HepG2 (cell line): ENCODE measurements around the gene RPL38. TPM values are rescaled to one million over a fixed set of nuclear protein-coding genes. Genes with fewer than 3 reads are reported as not detected.
"Not testable (repeated sequence)": the region's sequence is repeated elsewhere in the genome, so short reads cannot be mapped to it uniquely, and the experiment has no call there.

Source experiments
- ATAC-seq: fragments of 200-7000 bp; cut with Tn5 transposase; 3 replicates; pipeline ENCODE4 v1.9.1; 2020; ENCODE audit warnings: mild to moderate bottlenecking, moderate library complexity
- BruUV-seq: library from RNA; stranded (reverse); fragments of 400-500 nt; replicated peaks from 2 replicates; lab custom pipeline; 2021; lab: Mats Ljungman, UMichigan
- CTCF ChIA-PET: fragments of 300-600 bp; formaldehyde crosslinking; extraction: SDS; loops from one replicate; lab custom pipeline; 2021; ENCODE audit warnings: low total read pairs, inconsistent platforms, low intra/inter-chr PET ratio; lab: Yijun Ruan, JAX
- POLR2A ChIA-PET: fragments of 350-600 bp; sonication (Branson Sonifier 250); formaldehyde crosslinking; loops from one replicate; lab custom pipeline; 2020; ENCODE audit warnings: antibody characterized with exemption, inconsistent platforms; lab: Yijun Ruan, JAX
- DNase-seq: peaks from one replicate; pipeline ENCODE4 v3.0.0-alpha.2; 2015; ENCODE audit warnings: low spot score
- FAIRE-seq: peaks from 3 replicates; lab custom pipeline; 2011; peaks lifted over from hg19 to GRCh38; lab: Jason Lieb, UNC
- H2AFZ ChIP-seq: one replicate; pipeline ENCODE4 v1.6.1; 2011; ENCODE audit warnings: low read length, inconsistent platforms
- H3K27ac ChIP-seq: fragments of 300-600 bp; 3 replicates; pipeline ENCODE4 v1.8.0; 2011; ENCODE audit warnings: mixed run types, mild to moderate bottlenecking, mixed read lengths, low read length, inconsistent platforms; ENCODE audit not compliant: insufficient read depth; ENCODE audit errors: extremely low read length
- H3K27me3 ChIP-seq, 2 experiments: fragments of 200-600 bp in 1 of 2; 2 replicates in 1 of 2; 3 replicates in 1 of 2; pipeline versions ENCODE4 v1.6.0 to v1.8.0; 2011; ENCODE audit warnings: low read length in 2 of 2, mild to moderate bottlenecking in 2 of 2, moderate library complexity in 2 of 2, inconsistent platforms in 1 of 2; ENCODE audit not compliant: insufficient read depth in 2 of 2, control insufficient read depth in 1 of 2
- H3K36me3 ChIP-seq, 2 experiments: fragments of 200-600 bp in 1 of 2; replicated peaks in 1 of 2; 2 replicates in 1 of 2; 3 replicates in 1 of 2; pipeline versions ENCODE4 v1.5.1 to v1.8.0; 2011; ENCODE audit warnings: low read length in 2 of 2, inconsistent platforms in 1 of 2; ENCODE audit not compliant: insufficient read depth in 2 of 2, control insufficient read depth in 1 of 2
- H3K4me1 ChIP-seq: 2 replicates; pipeline ENCODE4 v1.5.1; 2012; ENCODE audit warnings: low read length, inconsistent platforms; ENCODE audit not compliant: insufficient read depth
- H3K4me2 ChIP-seq: 2 replicates; pipeline ENCODE4 v1.6.0; 2011; ENCODE audit warnings: low read depth, low read length, inconsistent platforms
- H3K4me3 ChIP-seq, 3 experiments: fragments of 200-600 bp in 1 of 3; sonication (generic), shearing (Covaris generic) in 1 of 3; replicated peaks in 1 of 3; 2 replicates each; pipeline ENCODE4 v1.5.1; 2011 to 2016; ENCODE audit warnings: low read length in 3 of 3, inconsistent platforms in 2 of 3, low read depth in 2 of 3, mild to moderate bottlenecking in 2 of 3, control low read depth in 1 of 3, mixed read lengths in 1 of 3; ENCODE audit not compliant: insufficient read depth in 1 of 3
- H3K79me2 ChIP-seq: one replicate; pipeline ENCODE4 v1.6.1; 2011; ENCODE audit warnings: low read length, inconsistent platforms; ENCODE audit not compliant: insufficient read depth
- H3K9ac ChIP-seq: 2 replicates; pipeline ENCODE4 v1.6.0; 2011; ENCODE audit warnings: mild to moderate bottlenecking, low read depth, low read length, inconsistent platforms; ENCODE audit not compliant: insufficient read depth
- H3K9me3 ChIP-seq: 2 replicates; pipeline ENCODE4 v1.5.1; 2012; ENCODE audit warnings: mild to moderate bottlenecking, low read length
- H4K20me1 ChIP-seq: 2 replicates; pipeline ENCODE4 v1.6.0; 2011; ENCODE audit warnings: inconsistent platforms, mild to moderate bottlenecking, low read length, moderate library complexity; ENCODE audit not compliant: insufficient read depth
- CBFB ChIP-seq: sonication (generic); formaldehyde crosslinking; IDR thresholded peaks from 2 replicates; pipeline ENCODE4 v1.4.0; 2020; ENCODE audit warnings: missing genetic modification reagents
- GLMP ChIP-seq: sonication (generic); formaldehyde crosslinking; IDR thresholded peaks from 2 replicates; pipeline ENCODE4 v1.9.0; 2021; ENCODE audit warnings: missing genetic modification reagents, mild to moderate bottlenecking, borderline replicate concordance
- GMEB2 ChIP-seq: IDR thresholded peaks from 2 replicates; pipeline ENCODE4 v1.6.1; 2016; ENCODE audit warnings: missing biosample characterization, missing genetic modification reagents, low read depth
- NFKB2 ChIP-seq: sonication (generic); formaldehyde crosslinking; IDR thresholded peaks from 2 replicates; pipeline ENCODE4 v1.4.0; 2020; ENCODE audit warnings: missing genetic modification reagents, borderline replicate concordance
- ZIK1 ChIP-seq: sonication (generic); formaldehyde crosslinking; IDR thresholded peaks from 2 replicates; pipeline ENCODE4 v1.5.0; 2020; ENCODE audit warnings: mild to moderate bottlenecking, low read depth, missing genetic modification reagents, borderline replicate concordance
- ZMAT5 ChIP-seq: sonication (generic); formaldehyde crosslinking; IDR thresholded peaks from 2 replicates; pipeline ENCODE4 v1.5.0; 2020; ENCODE audit warnings: mild to moderate bottlenecking, low read depth, missing genetic modification reagents, borderline replicate concordance
- ZMYM2 ChIP-seq: sonication (generic); formaldehyde crosslinking; IDR thresholded peaks from 2 replicates; pipeline ENCODE4 v1.8.0; 2022; ENCODE audit warnings: mild to moderate bottlenecking, missing genetic modification reagents
- ZNF205 ChIP-seq: IDR thresholded peaks from 2 replicates; pipeline ENCODE4 v1.6.1; 2018; ENCODE audit warnings: missing biosample characterization, missing genetic modification reagents
- ZNF329 ChIP-seq: sonication (generic); formaldehyde crosslinking; IDR thresholded peaks from 2 replicates; pipeline ENCODE4 v1.9.0; 2021; ENCODE audit warnings: low read depth, mild to moderate bottlenecking, missing genetic modification reagents
- ZNF703 ChIP-seq: sonication (generic); formaldehyde crosslinking; IDR thresholded peaks from 2 replicates; pipeline ENCODE4 v1.5.1; 2020; ENCODE audit warnings: missing genetic modification reagents, mild to moderate bottlenecking, moderate library complexity, borderline replicate concordance
- ZNF788 ChIP-seq: sonication (generic); formaldehyde crosslinking; IDR thresholded peaks from 2 replicates; pipeline ENCODE4 v1.5.0; 2020; ENCODE audit warnings: mild to moderate bottlenecking, missing genetic modification reagents, borderline replicate concordance
- WGBS: methylation state at CpG from one replicate; pipeline ENCODE4 v1.1.6; 2017; ENCODE audit warnings: low lambda C conversion rate; 5-methylcytosine and 5-hydroxymethylcytosine counted together
- in situ Hi-C: cut with HindIII; loops from 2 replicates; pipeline ENCODE4 v1.10.0; 2017; ENCODE audit warnings: low pct_unique_long_range_greater_than_20kb; ENCODE audit not compliant: extremely low pct_ligation_motif_present
- intact Hi-C: fragments of 100-400 bp; cut with micrococcal nuclease; formaldehyde crosslinking; loops from one replicate; pipeline ENCODE4 v1.10.0; 2022; ENCODE audit not compliant: unreplicated experiment
- polyA plus RNA-seq, 8 experiments: library from polyadenylated mRNA; depleted of rRNA in 3 of 8; stranded (reverse) in 7 of 8; unstranded in 1 of 8; fragments of >200 nt; fragmentation: Illumina TruSeq in 4 of 8; extraction: Trizol in 4 of 8; gene quantifications; 2 replicates each; pipeline versions ENCODE4 v1.2.1 to v1.2.3, GENCODE V29; 2011 to 2016; ENCODE audit warnings: low read depth in 4 of 8, missing spikeins in 1 of 8, mixed read lengths in 1 of 8; ENCODE audit not compliant: insufficient read depth in 1 of 8
- total RNA-seq, 5 experiments: library from RNA; depleted of rRNA; stranded (reverse); fragments of >200 nt; fragmentation: Illumina TruSeq; extraction: Trizol; gene quantifications; 2 replicates each; pipeline ENCODE4 v1.2.3, GENCODE V29; 2016; ENCODE audit warnings: low read depth in 1 of 5
- TF ChIP-seq, protein P1 (sequence below): IDR thresholded peaks from 2 replicates; pipeline ENCODE4 v1.6.1; 2012; ENCODE audit warnings: low read depth, low read length, improper control_type of control experiment
- TF ChIP-seq, protein P2 (sequence below): sonication (generic); formaldehyde crosslinking; IDR thresholded peaks from 2 replicates; pipeline ENCODE4 v1.4.0; 2020; ENCODE audit warnings: missing genetic modification reagents, low read depth, mild to moderate bottlenecking, borderline replicate concordance
- TF ChIP-seq, protein P3 (sequence below): sonication (generic); formaldehyde crosslinking; IDR thresholded peaks from 2 replicates; pipeline ENCODE4 v1.8.1; 2023; ENCODE audit warnings: mild to moderate bottlenecking, missing genetic modification reagents

RPL38 gene
- total and polyA plus RNA-seq, 2 of the 13 experiments (the other 11 are each of a cell fraction or from before 2014, with no cell fraction given): 2,370 to 2,372 TPM

- TF ChIP-seq ZNF703 (CRISPR knock-in tag) (no peak), ZMAT5 (CRISPR knock-in tag) (no peak), ZNF329 (CRISPR knock-in tag) (no peak), GLMP (CRISPR knock-in tag) (no peak), CBFB (CRISPR knock-in tag) (no peak), ZNF205 (no peak), ZNF788 (CRISPR knock-in tag) (no peak), GMEB2 (CRISPR knock-in tag) (no peak), NFKB2 (CRISPR knock-in tag) (no peak), ZIK1 (CRISPR knock-in tag) (no peak), ZMYM2 (CRISPR knock-in tag) (no peak)
- TF ChIP-seq, protein P1, sequence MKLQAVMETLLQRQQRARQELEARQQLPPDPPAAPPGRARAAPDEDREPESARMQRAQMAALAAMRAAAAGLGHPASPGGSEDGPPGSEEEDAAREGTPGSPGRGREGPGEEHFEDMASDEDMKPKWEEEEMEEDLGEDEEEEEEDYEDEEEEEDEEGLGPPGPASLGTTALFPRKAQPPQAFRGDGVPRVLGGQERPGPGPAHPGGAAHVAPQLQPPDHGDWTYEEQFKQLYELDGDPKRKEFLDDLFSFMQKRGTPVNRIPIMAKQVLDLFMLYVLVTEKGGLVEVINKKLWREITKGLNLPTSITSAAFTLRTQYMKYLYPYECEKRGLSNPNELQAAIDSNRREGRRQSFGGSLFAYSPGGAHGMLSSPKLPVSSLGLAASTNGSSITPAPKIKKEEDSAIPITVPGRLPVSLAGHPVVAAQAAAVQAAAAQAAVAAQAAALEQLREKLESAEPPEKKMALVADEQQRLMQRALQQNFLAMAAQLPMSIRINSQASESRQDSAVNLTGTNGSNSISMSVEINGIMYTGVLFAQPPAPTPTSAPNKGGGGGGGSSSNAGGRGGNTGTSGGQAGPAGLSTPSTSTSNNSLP: no peak
- TF ChIP-seq, protein P2, sequence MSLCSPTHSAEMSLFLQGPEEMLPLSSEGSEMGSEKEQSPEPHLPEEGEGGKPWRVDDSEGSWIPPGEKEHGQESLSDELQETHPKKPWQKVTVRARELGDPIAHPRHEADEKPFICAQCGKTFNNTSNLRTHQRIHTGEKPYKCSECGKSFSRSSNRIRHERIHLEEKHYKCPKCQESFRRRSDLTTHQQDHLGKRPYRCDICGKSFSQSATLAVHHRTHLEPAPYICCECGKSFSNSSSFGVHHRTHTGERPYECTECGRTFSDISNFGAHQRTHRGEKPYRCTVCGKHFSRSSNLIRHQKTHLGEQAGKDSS (CRISPR knock-in tag): no peak
- TF ChIP-seq, protein P3, sequence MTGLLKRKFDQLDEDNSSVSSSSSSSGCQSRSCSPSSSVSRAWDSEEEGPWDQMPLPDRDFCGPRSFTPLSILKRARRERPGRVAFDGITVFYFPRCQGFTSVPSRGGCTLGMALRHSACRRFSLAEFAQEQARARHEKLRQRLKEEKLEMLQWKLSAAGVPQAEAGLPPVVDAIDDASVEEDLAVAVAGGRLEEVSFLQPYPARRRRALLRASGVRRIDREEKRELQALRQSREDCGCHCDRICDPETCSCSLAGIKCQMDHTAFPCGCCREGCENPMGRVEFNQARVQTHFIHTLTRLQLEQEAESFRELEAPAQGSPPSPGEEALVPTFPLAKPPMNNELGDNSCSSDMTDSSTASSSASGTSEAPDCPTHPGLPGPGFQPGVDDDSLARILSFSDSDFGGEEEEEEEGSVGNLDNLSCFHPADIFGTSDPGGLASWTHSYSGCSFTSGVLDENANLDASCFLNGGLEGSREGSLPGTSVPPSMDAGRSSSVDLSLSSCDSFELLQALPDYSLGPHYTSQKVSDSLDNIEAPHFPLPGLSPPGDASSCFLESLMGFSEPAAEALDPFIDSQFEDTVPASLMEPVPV (CRISPR knock-in tag): no peak
- TF ChIP-seq, all 625 proteins: peak for 0
Measured at GRCh38 chr17:74187761-74188160, 15.7 kb upstream of the RPL38 start (continued).

DNA sequence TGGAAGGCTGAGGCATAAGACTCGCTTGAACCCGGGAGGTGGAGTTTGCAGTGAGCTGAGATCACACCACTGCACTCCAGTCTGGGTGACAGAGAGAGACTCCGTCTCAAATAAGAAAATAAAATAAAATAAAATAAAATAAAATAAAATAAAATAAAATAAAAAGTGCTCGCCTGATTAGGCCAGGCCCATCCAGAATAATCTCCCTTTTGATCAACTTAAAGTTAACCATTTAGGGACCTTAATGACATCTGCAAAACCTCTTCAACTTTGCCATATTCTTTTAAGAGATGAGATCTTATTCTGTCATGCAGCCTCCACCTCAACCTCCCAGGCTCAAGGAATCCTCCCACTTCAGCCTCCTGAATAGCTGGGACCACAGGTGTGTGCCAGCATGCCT is 14.8 kb upstream of the RPL38 start:
- H2AFZ ChIP-seq, BruUV-seq, H3K4me2 ChIP-seq, H3K4me3 ChIP-seq, H3K36me3 ChIP-seq, H4K20me1 ChIP-seq, H3K9ac ChIP-seq, H3K79me2 ChIP-seq, CTCF ChIA-PET, DNase-seq, H3K27ac ChIP-seq, FAIRE-seq, POLR2A ChIA-PET, H3K9me3 ChIP-seq, ATAC-seq, intact Hi-C loops: not testable (repeated sequence)
- Histone ChIP-seq H3K4me1 (peaks cover 13% of the 10 kb centered on the region), H3K27me3 (peaks cover 0 to 19% of the 10 kb centered on the region in 2 experiments; a peak in 3 of 5 replicates)
- in situ Hi-C loops: loop anchor here (10.0 kb wide), 1 partner anchor 754 kb away; no protein-coding TSS in a partner anchor
- WGBS: 0% methylated on average over 4 of the region's 4 CpGs
